ENCODE measurements around the gene PTGIR.
"Not testable (repeated sequence)": the region's sequence is repeated elsewhere in the genome, so short reads cannot be mapped to it uniquely, and the experiment has no call there.

The PTGIR gene

GRCh38 chr19:46634045-46634655 is 9.3 kb upstream of the PTGIR start:
- ChIA-PET POLR2A (interaction anchor here (1.4 kb wide), 1 partner anchor 20 kb away, joined by 5 read pairs; no protein-coding TSS in a partner anchor), CTCF (interaction anchor here (1.0 kb wide), 1 partner anchor 28 kb away, joined by 3 read pairs; no protein-coding TSS in a partner anchor)
- no peak for TF ChIP-seq L3MBTL2 (conservative IDR thresholded peaks at IDR 0.05)
- no peak for TF ChIP-seq HDGF (IDR thresholded peaks at IDR 0.05; ENCODE audit: borderline replicate concordance)
- no peak for TF ChIP-seq SP1 (IDR thresholded peaks at IDR 0.05)
- no peak for TF ChIP-seq FOXA1 (IDR thresholded peaks at IDR 0.05)
- no peak for TF ChIP-seq CTBP1 (IDR thresholded peaks at IDR 0.05; ENCODE audit: borderline replicate concordance)
- TF ChIP-seq FOXK2 (IDR thresholded peaks at IDR 0.05): no peak
- TF ChIP-seq FOXM1 (IDR thresholded peaks at IDR 0.05; ENCODE audit: borderline replicate concordance): no peak
- TF ChIP-seq TARDBP (IDR thresholded peaks at IDR 0.05): no peak
- TF ChIP-seq ARNT (IDR thresholded peaks at IDR 0.05): no peak
- TF ChIP-seq ZNF384 (IDR thresholded peaks at IDR 0.05): no peak
- TF ChIP-seq PKNOX1 (IDR thresholded peaks at IDR 0.05): no peak
- TF ChIP-seq NFRKB (IDR thresholded peaks at IDR 0.05): no peak
- no peak for TF ChIP-seq ELF4 (IDR thresholded peaks at IDR 0.05)
- no peak for TF ChIP-seq SUZ12 (IDR thresholded peaks at IDR 0.05)
- TF ChIP-seq LEF1 (IDR thresholded peaks at IDR 0.05; ENCODE audit: borderline replicate concordance): no peak
- TF ChIP-seq BHLHE40 (IDR thresholded peaks at IDR 0.05; ENCODE audit: borderline replicate concordance): no peak
- peak; percentile 97 for DNase-seq (ENCODE audit: extremely low spot score)

GRCh38 chr19:46633130-46633529 is 8.2 kb upstream of the PTGIR start:
- POLR2A ChIA-PET: interaction anchor here (1.4 kb wide), 1 partner anchor 19 kb away, joined by 5 read pairs; no protein-coding TSS in a partner anchor
- TF ChIP-seq LEF1 (IDR thresholded peaks at IDR 0.05; ENCODE audit: borderline replicate concordance) (no peak), ARNT (IDR thresholded peaks at IDR 0.05) (no peak), L3MBTL2 (conservative IDR thresholded peaks at IDR 0.05) (no peak), CTBP1 (IDR thresholded peaks at IDR 0.05; ENCODE audit: borderline replicate concordance) (no peak), BHLHE40 (IDR thresholded peaks at IDR 0.05; ENCODE audit: borderline replicate concordance) (no peak), ZNF384 (IDR thresholded peaks at IDR 0.05) (no peak), FOXA1 (IDR thresholded peaks at IDR 0.05) (no peak), FOXK2 (IDR thresholded peaks at IDR 0.05) (no peak), SP1 (IDR thresholded peaks at IDR 0.05) (no peak), HDGF (IDR thresholded peaks at IDR 0.05; ENCODE audit: borderline replicate concordance) (no peak), NFRKB (IDR thresholded peaks at IDR 0.05) (no peak), ELF4 (IDR thresholded peaks at IDR 0.05) (no peak), TARDBP (IDR thresholded peaks at IDR 0.05) (no peak), FOXM1 (IDR thresholded peaks at IDR 0.05; ENCODE audit: borderline replicate concordance) (no peak), PKNOX1 (IDR thresholded peaks at IDR 0.05) (no peak), SUZ12 (IDR thresholded peaks at IDR 0.05) (no peak)
- CTCF ChIA-PET: interaction anchor here (1.0 to 1.1 kb wide), 2 partner anchors 18 to 29 kb away, joined by 3 read pairs; no protein-coding TSS in a partner anchor
- no peak for DNase-seq (ENCODE audit: extremely low spot score)

DNA sequence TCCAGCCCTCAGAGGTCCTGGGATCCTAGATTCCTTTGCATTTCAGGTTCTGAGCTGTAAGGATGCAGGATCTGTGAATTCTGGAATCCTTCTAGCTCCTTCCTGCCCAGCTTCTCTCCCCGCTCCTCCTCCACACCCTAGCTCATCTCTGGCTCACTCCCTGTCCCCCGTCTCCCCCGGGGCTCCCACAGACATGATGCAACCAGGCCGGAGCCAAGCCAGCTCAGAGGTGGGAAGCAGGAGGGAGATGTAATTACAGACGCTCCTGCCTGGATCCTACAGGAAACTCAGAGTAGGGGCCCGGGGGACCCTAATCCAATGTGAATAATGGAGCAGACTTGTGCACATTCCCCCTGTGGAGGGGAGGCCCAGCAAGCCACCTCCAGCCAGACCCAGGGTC is 6.6 kb upstream of the PTGIR start:
- ChIA-PET CTCF (interaction anchor here (1.0 to 2.0 kb wide), 3 partner anchors 14 to 30 kb away, joined by 4 to 7 read pairs (median 6); partner anchors contain the start of gene DACT3), POLR2A (no interaction called here)
- no peak for TF ChIP-seq NFRKB (IDR thresholded peaks at IDR 0.05)
- no peak for TF ChIP-seq L3MBTL2 (conservative IDR thresholded peaks at IDR 0.05)
- DNase-seq (ENCODE audit: extremely low spot score): no peak

- CTCF ChIA-PET: interaction anchor here (1.0 to 2.0 kb wide), 3 partner anchors 14 to 31 kb away, joined by 4 to 7 read pairs (median 6); partner anchors contain the start of gene DACT3
- POLR2A ChIA-PET: no interaction called here
- no peak for TF ChIP-seq SP1 (IDR thresholded peaks at IDR 0.05)
- no peak for TF ChIP-seq TARDBP (IDR thresholded peaks at IDR 0.05)
- no peak for DNase-seq (ENCODE audit: extremely low spot score)
These were observed 5.8 kb upstream of the PTGIR start for GRCh38 chr19:46630586-46631205.

- POLR2A ChIA-PET: interaction anchor here (1.0 kb wide), 1 partner anchor 28 kb away, joined by 3 read pairs; no protein-coding TSS in a partner anchor
- CTCF ChIA-PET: interaction anchor here (0.8 kb wide), 1 partner anchor 15 kb away, joined by 3 read pairs; no protein-coding TSS in a partner anchor
- no peak for TF ChIP-seq ELF4 (IDR thresholded peaks at IDR 0.05)
- TF ChIP-seq PKNOX1 (IDR thresholded peaks at IDR 0.05): no peak
- no peak for DNase-seq (ENCODE audit: extremely low spot score)
These were observed 4.7 kb upstream of the PTGIR start for GRCh38 chr19:46629546-46630025.

DNA sequence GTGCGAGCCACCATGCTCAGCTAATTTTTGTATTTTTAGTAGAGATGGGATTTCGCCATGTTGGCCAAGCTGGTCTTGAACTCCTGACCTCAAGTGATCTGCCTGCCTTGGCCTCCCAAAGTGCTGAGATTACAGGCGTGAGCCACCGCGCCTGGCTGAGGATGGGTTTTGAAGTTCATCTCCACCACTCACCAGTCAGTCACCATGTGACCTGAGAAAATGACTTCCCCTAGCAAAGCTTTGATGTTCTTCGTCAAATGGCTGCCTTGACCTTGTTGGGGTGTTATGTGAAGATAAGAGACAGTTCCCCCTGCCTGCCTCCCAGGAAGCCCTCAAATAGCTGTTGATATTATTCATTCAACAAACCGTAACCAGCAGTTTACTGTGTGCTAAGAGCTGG is 4.1 kb upstream of the PTGIR start:
- ChIA-PET CTCF (interaction anchor here (0.8 kb wide), 1 partner anchor 15 kb away, joined by 3 read pairs; no protein-coding TSS in a partner anchor), POLR2A (interaction anchor here (1.0 kb wide), 1 partner anchor 27 kb away, joined by 3 read pairs; no protein-coding TSS in a partner anchor)
- DNase-seq (ENCODE audit: extremely low spot score): not testable (repeated sequence)

Data from HEK293T (cell line).